ENCODE measurements around the gene ELL.
"Not testable (repeated sequence)": the region's sequence is repeated elsewhere in the genome, so short reads cannot be mapped to it uniquely, and the experiment has no call there.

Gene ELL

GRCh38 chr19:18539372-18539771 is 17.5 kb upstream of the ELL start:
- DNase-seq (no peak), ATAC-seq (no peak)
- Mint-ChIP-seq H3K27me3 (no peaks in the 10 kb centered on the region), H3K4me1 (peaks cover 24% of the 10 kb centered on the region), H3K27ac (peak overlapping the region in 1 of 2 donors; percentile 91), H3K9me3 (no peaks in the 10 kb centered on the region), H3K4me3 (no peak overlapping the region)

- Mint-ChIP-seq H3K27me3 (no peaks in the 10 kb centered on the region), H3K4me3 (no peak overlapping the region), H3K4me1 (peaks cover 17% of the 10 kb centered on the region), H3K9me3 (no peaks in the 10 kb centered on the region), H3K27ac (no peak overlapping the region)
- no peak for ATAC-seq
- DNase-seq, result no peak
Observed at GRCh38 chr19:18538115-18538514, 16.2 kb upstream of the ELL start.

DNA sequence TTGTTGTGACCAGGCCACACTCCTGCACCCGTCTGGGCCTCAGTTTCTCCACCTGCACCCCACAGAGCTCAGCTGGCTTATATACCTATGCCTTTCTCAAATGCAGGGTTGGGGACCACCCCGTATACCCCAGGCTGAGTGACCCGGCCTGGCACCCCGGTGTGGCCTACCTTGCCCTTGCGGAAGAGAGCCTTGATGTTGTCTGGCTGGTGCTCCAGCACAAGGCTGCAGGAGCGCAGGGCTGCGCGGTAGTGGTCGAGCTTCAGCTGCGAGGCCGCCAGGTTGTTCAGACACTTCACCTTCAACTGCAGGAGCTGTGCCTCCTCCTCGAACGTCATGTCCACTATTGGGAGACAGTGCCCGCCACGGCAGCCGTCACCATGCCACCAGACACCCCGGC is 15.6 kb upstream of the ELL start:
- H3K4me1 Mint-ChIP-seq, result peaks cover 13% of the 10 kb centered on the region
- no peak overlapping the region for H3K27ac Mint-ChIP-seq
- no peak for DNase-seq
- H3K9me3 Mint-ChIP-seq, result no peaks in the 10 kb centered on the region
- no peak overlapping the region for H3K4me3 Mint-ChIP-seq
- ATAC-seq, result no peak
- H3K27me3 Mint-ChIP-seq, result no peaks in the 10 kb centered on the region

GRCh38 chr19:18536475-18536874 is 14.6 kb upstream of the ELL start:
- H3K9me3 Mint-ChIP-seq, result no peaks in the 10 kb centered on the region
- no peaks in the 10 kb centered on the region for H3K27me3 Mint-ChIP-seq
- no peak overlapping the region for H3K27ac Mint-ChIP-seq
- H3K4me1 Mint-ChIP-seq, result peaks cover 4% of the 10 kb centered on the region
- no peak for DNase-seq
- no peak overlapping the region for H3K4me3 Mint-ChIP-seq
- no peak for ATAC-seq

- Mint-ChIP-seq H3K4me1 (no peaks in the 10 kb centered on the region), H3K9me3 (no peaks in the 10 kb centered on the region), H3K27ac (no peak overlapping the region), H3K4me3 (no peak overlapping the region), H3K27me3 (no peaks in the 10 kb centered on the region)
- ATAC-seq (no peak), DNase-seq (no peak)
Observed at GRCh38 chr19:18533058-18533457, 11.2 kb upstream of the ELL start.

GRCh38 chr19:18532168-18532890 is 10.5 kb upstream of the ELL start:
- ATAC-seq, result peak; percentile 12
- DNase-seq, result no peak
- no peaks in the 10 kb centered on the region for H3K4me1 Mint-ChIP-seq
- H3K27me3 Mint-ChIP-seq, result no peaks in the 10 kb centered on the region
- H3K9me3 Mint-ChIP-seq, result no peaks in the 10 kb centered on the region
- peak overlapping the region in 1 of 2 donors; percentile 67 for H3K27ac Mint-ChIP-seq
- H3K4me3 Mint-ChIP-seq, result no peak overlapping the region

- Mint-ChIP-seq H3K4me1 (no peaks in the 10 kb centered on the region), H3K9me3 (no peaks in the 10 kb centered on the region), H3K27me3 (no peaks in the 10 kb centered on the region), H3K4me3 (no peak overlapping the region), H3K27ac (no peak overlapping the region)
- ATAC-seq (no peak), DNase-seq (no peak)
Observed at GRCh38 chr19:18531485-18531884, 9.6 kb upstream of the ELL start.

DNA sequence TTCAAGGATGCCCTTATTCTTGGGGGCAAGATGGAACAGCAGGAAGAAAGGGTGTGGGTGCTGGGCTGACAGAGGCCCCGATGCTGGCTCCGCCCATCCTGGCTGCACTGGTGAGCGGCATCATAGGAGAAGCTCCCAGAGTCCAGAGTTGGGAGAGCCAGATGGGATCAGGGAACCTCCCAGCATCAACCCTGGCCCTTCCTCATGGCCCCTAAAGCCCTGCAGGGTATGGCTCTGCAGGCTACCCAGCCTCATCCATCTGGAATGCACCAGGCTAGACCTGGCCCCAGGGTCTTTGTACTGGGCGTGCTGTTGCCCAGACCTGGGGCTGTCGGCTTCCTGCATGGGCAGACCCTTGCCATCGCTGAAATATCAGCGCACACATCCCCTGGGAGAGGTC is 7.9 kb upstream of the ELL start:
- Mint-ChIP-seq H3K9me3 (no peaks in the 10 kb centered on the region), H3K27ac (no peak overlapping the region), H3K4me1 (no peaks in the 10 kb centered on the region), H3K4me3 (no peak overlapping the region), H3K27me3 (no peaks in the 10 kb centered on the region)
- no peak for ATAC-seq
- no peak for DNase-seq

DNA sequence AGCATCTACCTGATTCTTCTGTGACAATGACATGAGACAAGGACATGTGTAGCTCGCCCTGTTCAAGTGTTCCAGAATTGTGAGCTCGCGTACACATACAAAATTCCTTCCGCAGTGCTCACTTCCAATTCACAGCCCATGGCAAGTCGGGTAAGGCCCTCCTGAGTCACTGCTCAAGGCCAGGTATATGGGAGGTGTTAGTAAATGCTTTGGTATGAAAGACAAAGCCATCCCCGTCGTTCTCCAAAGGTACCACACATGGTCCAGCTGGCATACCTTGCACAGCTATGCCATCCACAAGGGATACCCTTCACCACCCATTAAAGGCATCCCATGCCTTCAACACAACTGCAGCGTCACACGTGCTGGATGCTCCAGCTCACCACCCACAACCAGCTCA is 4.4 kb upstream of the ELL start:
- Mint-ChIP-seq H3K27me3 (no peaks in the 10 kb centered on the region), H3K4me3 (no peak overlapping the region), H3K9me3 (no peaks in the 10 kb centered on the region), H3K4me1 (peaks cover 6% of the 10 kb centered on the region), H3K27ac (no peak overlapping the region)
- DNase-seq (no peak), ATAC-seq (no peak)

GRCh38 chr19:18523841-18524240 is 2.0 kb upstream of the ELL start:
- DNase-seq (no peak), ATAC-seq (no peak)
- Mint-ChIP-seq H3K9me3 (no peaks in the 10 kb centered on the region), H3K27me3 (no peaks in the 10 kb centered on the region), H3K4me3 (peak overlapping the region in 1 of 2 donors; percentile 22), H3K4me1 (peaks cover 12% of the 10 kb centered on the region), H3K27ac (peak overlapping the region in 1 of 2 donors; percentile 57)

- DNase-seq, H3K9me3 Mint-ChIP-seq, ATAC-seq, H3K27me3 Mint-ChIP-seq: not testable (repeated sequence)
- Mint-ChIP-seq H3K4me3 (peak overlapping the region; percentile 89 to 90), H3K4me1 (peaks cover 20% of the 10 kb centered on the region), H3K27ac (peak overlapping the region; percentile 99 to 100)
Observed at GRCh38 chr19:18522862-18523440, 1.1 kb upstream of the ELL start.

- H3K4me3 Mint-ChIP-seq, result peak overlapping the region; percentile 89 to 90
- peak; percentile 100 for DNase-seq
- H3K27me3 Mint-ChIP-seq, result no peaks in the 10 kb centered on the region
- H3K4me1 Mint-ChIP-seq, result peaks cover 24% of the 10 kb centered on the region
- ATAC-seq, result peak; percentile 92
- peak overlapping the region; percentile 99 to 100 for H3K27ac Mint-ChIP-seq
- no peaks in the 10 kb centered on the region for H3K9me3 Mint-ChIP-seq
Observed at GRCh38 chr19:18522124-18522861, 423 bp upstream of the ELL start.

DNA sequence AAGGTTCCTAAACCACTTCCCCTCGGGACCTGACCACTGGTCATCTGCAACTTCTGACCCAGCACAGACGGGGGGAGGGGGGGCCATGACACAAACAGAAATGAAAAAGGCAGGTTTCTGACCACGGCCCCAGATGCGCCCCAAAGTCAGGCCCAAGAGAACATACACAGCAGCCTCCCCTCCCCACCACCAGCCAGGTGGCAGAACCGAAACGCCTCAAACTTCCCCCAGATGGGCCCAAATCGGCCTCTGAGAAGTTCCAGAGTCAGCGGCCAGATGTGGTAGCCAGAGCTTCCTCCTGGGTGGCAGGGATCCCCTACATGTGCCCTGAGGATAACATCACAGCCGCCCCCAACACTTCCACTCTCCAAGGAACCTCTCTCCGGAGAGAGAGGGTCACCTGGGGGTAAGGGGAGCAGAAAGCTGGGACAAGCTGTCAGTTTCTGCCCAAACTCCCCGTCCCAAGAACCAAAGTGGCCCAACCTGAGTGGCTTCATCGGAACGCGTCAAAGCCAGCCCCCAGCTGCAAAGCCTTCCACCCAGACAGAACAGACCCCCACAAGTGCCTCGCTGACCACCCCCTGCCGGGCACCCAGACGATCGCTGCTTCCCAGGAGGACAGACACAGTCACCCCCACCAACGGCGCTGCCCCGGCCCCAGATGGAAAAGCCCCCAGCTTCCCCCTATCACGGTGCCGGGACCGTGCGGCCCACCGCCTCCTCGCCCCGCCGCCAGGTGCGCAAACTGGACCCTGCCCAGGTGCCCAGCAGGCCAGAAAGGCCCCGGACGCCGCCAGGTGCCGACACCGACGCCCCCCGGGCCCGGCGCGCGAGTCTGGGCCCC is 800 bp downstream of the ELL start:
- peaks cover 35% of the 10 kb centered on the region for H3K4me1 Mint-ChIP-seq
- no peaks in the 10 kb centered on the region for H3K27me3 Mint-ChIP-seq
- DNase-seq, result peak; percentile 34 to 41
- ATAC-seq, result no peak
- no peaks in the 10 kb centered on the region for H3K9me3 Mint-ChIP-seq
- H3K27ac Mint-ChIP-seq, result peak overlapping the region; percentile 89 to 96
- H3K4me3 Mint-ChIP-seq, result peak overlapping the region; percentile 89 to 90

DNA sequence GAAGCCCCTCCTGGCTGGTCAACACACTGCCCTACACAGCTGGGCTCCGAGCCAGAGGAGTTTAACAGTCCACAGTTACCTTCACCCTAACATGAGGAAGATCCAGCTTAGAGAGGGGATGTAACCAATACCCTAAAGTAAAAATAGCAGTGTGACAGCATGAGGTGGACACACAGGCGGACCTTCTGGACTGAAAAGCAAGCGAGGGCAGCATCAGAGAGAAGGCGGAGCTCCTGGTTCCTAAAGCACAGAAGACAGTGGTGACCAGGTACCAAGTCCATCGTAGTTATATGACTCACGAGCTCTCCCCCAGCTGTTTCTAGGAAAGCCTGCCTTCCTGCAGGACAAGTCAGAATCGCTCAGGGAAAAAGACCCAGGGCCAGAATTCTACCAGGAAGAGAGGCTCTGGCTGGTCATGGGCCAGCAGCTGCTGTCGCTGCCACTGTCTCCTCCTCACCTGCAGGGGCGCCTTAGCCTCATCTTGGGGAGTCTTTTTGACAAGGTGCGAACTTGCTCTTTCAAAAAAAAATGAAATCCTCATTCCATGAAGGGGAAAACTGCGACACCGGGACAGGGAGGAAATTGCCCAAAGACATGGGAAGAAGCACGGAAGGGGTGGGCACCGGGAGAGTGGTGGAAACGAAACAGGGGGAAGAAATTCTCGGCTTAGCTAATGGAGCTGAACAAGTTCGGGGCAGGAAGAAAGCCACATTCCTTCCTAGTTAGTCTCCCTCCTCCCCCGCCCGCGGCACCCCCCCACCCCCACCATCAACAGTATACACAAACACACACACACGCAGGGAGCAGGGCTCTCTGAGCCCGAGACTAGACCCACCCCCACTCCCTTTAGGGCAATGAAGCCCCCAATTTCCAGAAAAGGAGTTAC is 1.7 kb downstream of the ELL start:
- H3K9me3 Mint-ChIP-seq, result no peaks in the 10 kb centered on the region
- peak overlapping the region; percentile 89 to 90 for H3K4me3 Mint-ChIP-seq
- no peak for ATAC-seq
- peak; percentile 55 to 63 for DNase-seq
- H3K4me1 Mint-ChIP-seq, result peaks cover 44% of the 10 kb centered on the region
- peak overlapping the region; percentile 89 to 96 for H3K27ac Mint-ChIP-seq
- H3K27me3 Mint-ChIP-seq, result no peaks in the 10 kb centered on the region

- ATAC-seq, result no peak
- DNase-seq, result no peak
- Mint-ChIP-seq H3K4me1 (peaks cover 57% of the 10 kb centered on the region), H3K27ac (no peak overlapping the region), H3K9me3 (no peaks in the 10 kb centered on the region), H3K4me3 (no peak overlapping the region), H3K27me3 (no peaks in the 10 kb centered on the region)
Observed at GRCh38 chr19:18518639-18519038, 3.2 kb downstream of the ELL start.

Data from stimulated activated naive CD8-positive, alpha-beta T cell treated with anti-CD3 and anti-CD28 coated beads, Interleukin-15, amount 100 ng/mL, for 72 hours (primary cell).